Activated CD4-positive, CD25-positive, alpha-beta regulatory T cell treated with anti-CD3 and anti-CD28 coated beads, Interleukin-2, amount 50 U/mL, for 72 hours (primary cell): Measurements from ENCODE around the gene ITIH3.

Source experiments
- DNase-seq: peaks from one replicate; pipeline ENCODE4 v3.0.0; 2021

ITIH3 gene

DNA sequence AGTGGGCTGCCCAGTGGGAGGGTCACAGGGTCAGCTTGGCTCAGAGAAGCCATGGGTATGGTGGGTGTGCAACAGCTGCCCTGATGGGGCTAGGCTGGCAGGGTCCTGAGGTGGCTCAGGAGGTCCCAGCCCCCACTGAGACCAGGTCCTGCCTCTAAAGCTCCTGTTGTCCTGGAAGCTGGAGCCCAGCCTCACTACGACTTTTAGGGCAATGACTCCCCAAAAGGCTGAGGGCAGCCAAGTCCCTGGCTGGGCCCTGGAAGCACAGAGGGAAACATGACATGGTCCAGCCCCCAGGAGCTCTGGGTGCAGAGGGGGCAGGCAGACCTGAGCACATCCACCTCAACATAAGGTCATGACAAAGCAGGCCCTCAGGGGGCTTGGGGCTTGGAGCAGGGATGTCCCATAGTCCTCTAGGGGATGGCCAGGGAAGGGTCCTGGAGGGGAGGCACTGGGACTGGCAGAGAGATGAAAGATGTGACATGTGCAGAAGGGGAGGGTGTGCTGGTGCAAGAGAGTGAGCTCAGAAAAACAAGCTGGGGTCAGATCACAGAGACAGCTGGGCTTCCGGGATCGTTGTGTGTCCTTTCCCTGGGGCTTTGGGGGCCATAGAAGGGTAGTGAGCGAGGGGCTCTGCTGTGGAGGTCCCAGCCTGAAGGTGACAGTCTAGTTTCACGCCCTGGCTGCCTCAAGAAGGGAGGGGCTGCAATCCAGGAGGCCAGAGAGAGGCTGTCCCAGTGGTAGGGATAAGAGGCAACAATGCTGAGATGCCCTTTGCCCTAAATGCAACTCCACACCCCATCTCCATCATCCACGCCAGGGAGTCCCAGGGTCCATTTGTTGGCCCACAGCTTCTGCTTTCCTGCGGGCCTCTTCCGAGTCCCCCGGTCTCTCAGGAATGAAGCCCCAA, 639 bp upstream of the ITIH3 start:
- DNase-seq: no peak

DNA sequence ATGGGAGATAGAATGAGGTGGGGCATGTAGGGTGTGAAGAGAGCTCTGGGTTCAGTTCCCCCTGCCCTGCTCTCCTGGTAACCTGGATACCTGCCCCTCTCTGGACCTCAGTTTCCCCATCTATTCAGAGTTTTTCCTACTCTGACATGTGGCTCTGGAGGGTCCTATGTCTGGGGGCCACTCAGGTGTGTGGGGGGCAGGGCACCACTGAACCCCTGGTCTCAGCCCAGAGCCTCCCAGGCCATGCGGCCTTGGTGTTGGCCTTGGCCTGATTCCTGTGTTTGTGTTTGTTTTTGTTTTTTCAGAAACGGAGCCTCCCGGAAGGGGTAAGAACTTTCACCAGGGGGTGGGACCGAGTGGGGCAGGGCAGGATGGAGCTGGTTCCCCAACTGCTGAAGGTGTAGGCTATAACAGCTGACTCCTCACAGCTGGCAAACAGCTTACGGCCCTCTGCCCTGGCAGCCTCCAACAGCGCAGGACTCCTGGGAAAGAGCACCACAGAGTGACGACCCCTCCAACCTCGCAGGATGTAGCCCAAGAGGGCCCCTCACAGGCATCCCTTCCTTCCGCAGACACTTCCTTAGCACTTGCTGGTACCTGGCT, 803 bp downstream of the ITIH3 start:
- DNase-seq: no peak

DNA sequence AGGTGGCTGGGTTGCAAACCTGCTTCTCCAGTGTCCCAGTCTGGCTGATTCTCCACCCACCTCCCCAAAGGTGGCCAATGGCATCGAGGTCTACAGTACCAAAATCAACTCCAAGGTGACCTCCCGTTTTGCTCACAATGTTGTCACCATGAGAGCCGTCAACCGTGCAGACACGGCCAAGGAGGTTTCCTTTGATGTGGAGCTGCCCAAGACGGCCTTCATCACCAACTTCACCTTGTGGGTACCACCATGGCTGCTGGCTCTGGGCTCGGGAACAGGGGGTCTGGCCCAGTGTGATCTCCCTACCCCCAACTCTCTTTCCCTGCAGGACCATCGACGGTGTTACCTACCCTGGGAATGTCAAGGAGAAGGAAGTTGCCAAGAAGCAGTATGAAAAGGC, 1.8 kb downstream of the ITIH3 start:
- no peak for DNase-seq

GRCh38 chr3:52798376-52798977, 3.9 kb downstream of the ITIH3 start:
- DNase-seq: no peak

DNA sequence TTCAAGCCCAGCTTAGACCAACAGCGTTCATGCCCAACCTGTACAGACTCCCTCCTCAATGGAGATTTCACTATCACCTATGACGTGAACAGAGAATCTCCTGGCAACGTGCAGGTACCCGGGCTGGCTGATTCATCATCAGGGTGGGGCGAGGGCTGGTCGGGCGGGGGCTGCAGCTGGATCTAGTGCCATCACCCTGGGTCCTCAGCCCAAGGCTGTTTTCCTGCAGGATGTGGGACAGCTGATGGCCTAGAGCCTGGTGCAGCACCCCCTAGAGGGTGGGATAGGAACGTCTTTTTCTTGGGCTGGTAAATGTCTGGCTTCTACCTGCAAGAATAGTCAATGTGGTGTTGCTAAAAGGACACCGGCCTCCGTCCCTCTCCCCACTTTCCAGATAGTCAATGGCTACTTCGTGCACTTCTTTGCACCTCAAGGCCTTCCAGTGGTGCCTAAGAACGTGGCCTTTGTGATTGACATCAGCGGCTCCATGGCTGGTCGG, 4.4 kb downstream of the ITIH3 start:
- no peak for DNase-seq

- DNase-seq: no peak
Observed at GRCh38 chr3:52800079-52800478, 5.5 kb downstream of the ITIH3 start.

DNA sequence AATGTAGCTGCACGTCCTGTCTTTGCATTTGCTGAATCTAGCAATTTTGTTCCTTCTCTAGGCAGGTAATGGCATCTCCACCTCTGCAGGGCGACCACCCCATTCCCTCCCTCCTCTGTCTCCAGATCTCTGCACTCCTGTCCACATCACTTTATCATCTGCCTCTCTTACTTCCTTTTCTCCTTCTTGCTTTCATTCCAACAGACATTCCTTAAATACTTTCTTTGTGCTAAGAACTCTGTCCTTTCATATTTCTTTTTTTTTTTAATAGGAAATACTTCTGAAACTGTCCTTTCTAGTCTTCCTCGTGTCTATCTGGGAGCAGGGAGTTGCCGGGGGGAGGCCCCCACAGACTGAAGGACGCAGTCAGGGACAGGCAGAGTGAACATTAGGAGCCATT, 7.2 kb downstream of the ITIH3 start:
- DNase-seq: no peak

- no peak for DNase-seq
Observed at GRCh38 chr3:52805270-52806039, 10.9 kb downstream of the ITIH3 start.

DNA sequence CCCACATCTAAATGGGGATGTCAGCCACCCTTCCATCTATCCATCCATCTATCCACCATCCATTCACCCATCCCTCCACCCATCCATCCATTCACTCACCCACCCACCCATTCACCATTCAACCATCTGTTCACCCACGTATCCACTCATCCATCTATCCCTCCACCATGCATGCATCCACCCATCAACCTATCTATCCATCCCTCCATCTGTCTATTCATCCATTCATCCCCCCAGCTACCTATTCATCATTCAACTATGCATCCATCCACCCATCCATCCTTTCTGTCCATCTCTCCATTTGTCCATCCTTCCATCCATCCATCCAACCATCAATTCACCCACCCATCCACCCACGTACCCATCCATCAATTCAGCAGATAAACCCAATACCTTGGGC, 14.6 kb downstream of the ITIH3 start:
- no peak for DNase-seq

DNA sequence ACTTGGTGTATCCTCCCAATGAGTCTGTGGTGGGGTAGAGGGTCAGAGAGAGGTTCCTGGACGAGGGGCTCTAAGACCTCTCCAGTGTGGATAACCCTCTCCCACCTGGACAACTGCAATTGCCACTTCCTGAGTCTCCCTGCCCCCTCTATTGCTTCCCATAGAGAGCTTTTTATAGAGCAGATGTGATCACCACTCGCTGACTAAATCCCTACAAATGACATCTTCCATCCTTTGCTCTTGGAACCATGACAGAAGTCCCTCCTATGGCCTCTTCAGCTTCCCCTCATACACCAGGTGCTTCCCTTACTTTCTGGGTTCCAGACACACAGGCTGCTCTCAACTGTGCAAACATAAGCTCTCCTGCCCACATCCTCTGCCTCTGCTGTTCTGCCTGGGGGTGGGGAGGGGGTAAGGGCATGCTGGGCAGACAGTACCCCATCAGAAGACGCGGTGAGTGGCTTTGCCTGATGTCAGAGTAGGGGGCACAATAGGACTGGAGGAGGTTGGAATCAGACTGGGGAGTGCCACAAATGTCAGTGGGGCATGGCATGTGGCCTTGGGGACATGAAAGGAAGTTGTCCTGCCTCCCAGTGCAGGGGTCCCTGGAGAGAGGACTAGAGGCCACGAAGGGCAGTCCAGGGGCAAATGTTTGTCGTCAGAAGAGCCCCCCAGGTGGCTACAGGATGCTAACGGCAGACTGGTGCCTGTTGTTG, 15.2 kb downstream of the ITIH3 start:
- DNase-seq: no peak

DNA sequence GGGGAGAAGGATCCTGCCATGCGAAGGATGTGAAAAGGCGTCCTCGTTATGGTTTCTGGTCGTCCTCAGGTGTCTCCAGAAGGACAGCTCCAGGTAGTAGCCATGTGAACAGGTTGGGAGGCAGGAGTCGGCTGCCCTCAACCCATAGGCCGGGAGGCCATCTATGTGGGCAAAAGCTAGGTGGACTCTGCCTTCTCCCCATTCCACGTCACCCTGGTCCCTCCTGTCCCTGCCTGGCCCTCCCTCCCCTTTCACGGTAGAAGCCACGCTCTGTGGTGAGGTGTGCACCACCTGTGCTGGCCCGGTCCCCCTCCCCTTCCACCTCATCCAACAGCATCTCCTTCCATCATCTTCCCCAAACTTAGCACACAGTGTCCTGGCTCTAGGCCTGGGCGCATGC, 16.3 kb downstream of the ITIH3 start:
- DNase-seq: no peak

DNA sequence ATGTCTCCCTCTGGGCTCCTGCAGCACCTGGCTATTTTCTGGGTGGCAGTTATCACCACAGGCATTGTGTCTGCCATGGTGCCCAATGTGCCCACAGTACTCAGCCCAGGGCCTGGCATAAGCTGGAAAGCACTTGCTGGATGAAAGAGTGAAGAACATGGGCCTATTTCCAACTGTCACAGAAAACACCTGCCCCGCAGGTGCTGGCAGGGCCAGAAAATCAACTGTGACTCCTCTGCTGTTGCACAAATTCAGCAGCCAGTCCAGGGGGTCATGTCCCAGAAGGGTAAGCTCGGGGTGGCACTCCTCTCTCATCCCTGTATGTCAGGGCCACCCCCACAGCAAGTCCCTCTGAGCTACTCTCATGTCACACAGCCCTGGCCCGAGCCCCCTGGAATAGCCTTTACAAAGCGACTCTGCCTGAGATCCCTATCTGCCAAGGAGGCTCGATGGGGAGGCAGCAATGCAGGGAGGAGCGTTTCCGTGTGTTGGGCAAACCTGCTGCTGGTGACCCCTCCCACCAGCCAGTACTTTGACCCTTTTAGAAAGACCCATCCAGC, 16.9 kb downstream of the ITIH3 start:
- no peak for DNase-seq

- DNase-seq: no peak
Observed at GRCh38 chr3:52813810-52814209, 19.2 kb downstream of the ITIH3 start.

DNA sequence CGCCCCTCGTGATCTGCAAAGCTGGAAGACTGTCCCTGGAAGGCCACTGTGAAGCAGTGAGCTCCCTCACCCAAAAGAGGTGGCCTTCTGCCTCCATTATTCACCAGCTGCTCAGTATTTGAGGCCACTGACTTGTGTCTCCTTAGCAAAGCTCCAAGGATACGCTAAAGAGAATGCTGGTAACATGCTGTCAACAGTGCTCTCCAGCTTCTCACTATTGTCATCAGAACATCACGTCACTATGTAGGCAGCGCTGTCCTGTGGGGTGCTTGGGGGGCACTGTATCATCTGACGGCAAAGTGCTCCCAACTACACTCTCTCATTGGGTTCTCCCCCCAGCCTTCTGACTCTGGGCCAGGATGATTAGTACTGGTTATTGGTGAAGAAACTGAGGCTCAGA, 21.6 kb downstream of the ITIH3 start:
- no peak for DNase-seq

DNA sequence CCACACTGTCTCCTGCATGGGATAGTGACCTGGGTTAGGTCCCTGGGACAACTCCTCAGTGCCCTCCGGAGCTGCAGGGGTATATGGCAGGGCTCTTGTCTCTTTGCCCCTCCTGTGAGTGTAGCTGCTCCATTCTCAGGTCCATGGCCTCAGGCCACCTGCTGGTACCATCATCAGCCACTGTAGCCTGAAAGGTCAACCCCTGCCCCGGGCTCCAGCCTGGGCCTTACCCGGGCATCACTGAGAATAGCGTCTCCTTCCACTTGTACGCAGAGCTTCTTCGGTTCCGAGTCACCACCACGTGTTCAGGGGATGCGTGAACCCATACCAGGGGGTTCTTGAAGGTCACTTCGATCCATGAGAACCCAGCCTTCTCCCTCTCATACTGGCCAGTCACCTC, 22.1 kb downstream of the ITIH3 start:
- no peak for DNase-seq

- DNase-seq: no peak
Observed at GRCh38 chr3:52817221-52817620, 22.6 kb downstream of the ITIH3 start.

GRCh38 chr3:52817860-52818259, 23.3 kb downstream of the ITIH3 start:
- no peak for DNase-seq

- DNase-seq: no peak
Observed at GRCh38 chr3:52819936-52820335, 25.3 kb downstream of the ITIH3 start.

- DNase-seq: no peak
Observed at GRCh38 chr3:52820736-52821135, 26.1 kb downstream of the ITIH3 start.

GRCh38 chr3:52822363-52822762, 27.8 kb downstream of the ITIH3 start:
- no peak for DNase-seq

DNA sequence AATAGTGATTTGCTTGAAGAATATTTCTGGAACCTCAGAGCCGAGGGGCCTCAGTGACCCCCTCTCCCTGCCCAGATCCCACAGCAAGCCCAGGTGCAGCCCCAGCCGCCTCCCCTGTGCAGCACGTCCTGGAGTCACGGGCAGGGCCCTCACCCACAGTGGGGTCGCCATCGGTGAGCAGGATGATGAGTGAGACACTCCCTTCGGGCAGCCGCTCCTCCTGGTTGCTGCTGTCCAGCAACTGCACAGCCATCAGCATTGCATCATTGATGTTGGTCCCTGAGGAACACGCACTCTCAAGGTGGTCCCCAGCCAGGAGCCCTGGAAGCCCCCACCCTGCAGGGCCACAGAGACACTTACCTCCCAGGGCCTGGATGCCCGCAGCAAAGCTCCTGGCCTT, 29.4 kb downstream of the ITIH3 start:
- no peak for DNase-seq

- no peak for DNase-seq
Observed at GRCh38 chr3:52827441-52827840, 32.8 kb downstream of the ITIH3 start.
